GM12878 (cell line): ENCODE measurements around the gene FBXO8.

Experiments
- ATF3 ChIP-seq: IDR thresholded peaks from 2 replicates; pipeline ENCODE4 v1.6.1; 2011; ENCODE audit warnings: low read depth, mild to moderate bottlenecking, low read length, moderate library complexity, borderline replicate concordance; ENCODE audit errors: extremely low read depth
- BMI1 ChIP-seq: fragments of 450-650 bp; IDR thresholded peaks from 2 replicates; pipeline ENCODE4 v1.6.1; 2016; ENCODE audit warnings: mild to moderate bottlenecking, moderate library complexity, borderline replicate concordance
- CTCF ChIP-seq, 3 experiments: IDR thresholded peaks in 2 of 3; conservative IDR thresholded peaks in 1 of 3; 2 replicates each; pipeline ENCODE4 v1.5.1; 2011; ENCODE audit warnings: low read depth in 3 of 3, low read length in 3 of 3, mild to moderate bottlenecking in 3 of 3, control low read depth in 2 of 3, moderate library complexity in 2 of 3, inconsistent platforms in 1 of 3, mixed read lengths in 1 of 3; ENCODE audit not compliant: control insufficient read depth in 2 of 3, insufficient read depth in 1 of 3; ENCODE audit errors: extremely low read depth in 1 of 3
- EZH2 ChIP-seq: IDR thresholded peaks from 2 replicates; pipeline ENCODE4 v1.6.1; 2012; ENCODE audit warnings: low read depth, mild to moderate bottlenecking, control low read depth, inconsistent platforms, low read length, borderline replicate concordance; ENCODE audit not compliant: control insufficient read depth
- HDGF ChIP-seq: fragments of 450-650 bp; IDR thresholded peaks from 2 replicates; pipeline ENCODE4 v1.6.1; 2016; ENCODE audit warnings: antibody characterized with exemption
- NFXL1 ChIP-seq: fragments of 450-650 bp; IDR thresholded peaks from 2 replicates; pipeline ENCODE4 v1.6.1; 2017; ENCODE audit warnings: antibody characterized with exemption, mild to moderate bottlenecking, borderline replicate concordance
- POLR2AphosphoS5 ChIP-seq: IDR thresholded peaks from 2 replicates; pipeline ENCODE4 v1.6.1; 2011; ENCODE audit warnings: mild to moderate bottlenecking, low read length, inconsistent platforms
- SMC3 ChIP-seq: IDR thresholded peaks from 2 replicates; pipeline ENCODE4 v1.6.1; 2011; ENCODE audit warnings: low read length, improper control_type of control experiment, borderline replicate concordance
- SP1 ChIP-seq: IDR thresholded peaks from one replicate; pipeline ENCODE4 v1.6.1; 2011; ENCODE audit warnings: low read depth, low read length
- TBL1XR1 ChIP-seq: IDR thresholded peaks from 2 replicates; pipeline ENCODE4 v1.6.1; 2012; ENCODE audit warnings: low read depth, low read length, improper control_type of control experiment
- ZNF217 ChIP-seq: fragments of 450-650 bp; IDR thresholded peaks from 2 replicates; pipeline ENCODE4 v1.6.1; 2017; ENCODE audit warnings: antibody characterized with exemption, mild to moderate bottlenecking

- no peak for TF ChIP-seq ATF3
- no peak for TF ChIP-seq BMI1
- TF ChIP-seq SMC3, result no peak
- TF ChIP-seq EZH2, result no peak
- TF ChIP-seq NFXL1, result no peak
- no peak for TF ChIP-seq ZNF217
- no peak for TF ChIP-seq CTCF (IDR thresholded peaks at IDR 0.05 in 2 of 3, conservative IDR thresholded peaks at IDR 0.05 in 1 of 3; ENCODE audit: control insufficient read depth in 2 of 3, extremely low read depth in 1 of 3, insufficient read depth in 1 of 3, low read depth in 3 of 3, low read length in 3 of 3)
- TF ChIP-seq TBL1XR1, result no peak
- TF ChIP-seq POLR2AphosphoS5, result no peak
- no peak for TF ChIP-seq SP1
- no peak for TF ChIP-seq HDGF
Observed at GRCh38 chr4:174281901-174282300, 1.6 kb downstream of the FBXO8 start.
